SK-N-SH (cell line): ENCODE results near the gene RNF227. TPM values are rescaled to one million over a fixed set of nuclear protein-coding genes. Genes with fewer than 3 reads are reported as not detected.

Source experiments
- CTCF ChIA-PET: fragments of 300-600, 350-600 bp; formaldehyde crosslinking; extraction: SDS; loops from one replicate; lab custom pipeline; 2021; lab: Yijun Ruan, JAX
- POLR2A ChIA-PET: fragments of 350-600 bp; sonication (Branson Sonifier 250); formaldehyde crosslinking; extraction: SDS; loops from one replicate; lab custom pipeline; 2020; ENCODE audit warnings: antibody characterized with exemption, inconsistent platforms; lab: Yijun Ruan, JAX
- DNase-seq: peaks from one replicate; pipeline ENCODE4 v3.0.0; 2012
- H2AFZ ChIP-seq: fragments of 200-600 bp; sonication (generic); 2 replicates; pipeline ENCODE4 v1.8.1; 2016; ENCODE audit warnings: antibody characterized with exemption, mild to moderate bottlenecking, low read depth
- H3F3A ChIP-seq: fragments of 200-600 bp; sonication (generic); replicated peaks from 2 replicates; pipeline ENCODE3; 2016; ENCODE audit warnings: antibody characterized with exemption, mild to moderate bottlenecking; ENCODE audit not compliant: insufficient read depth
- H3K27ac ChIP-seq, 2 experiments: fragments of 200-500 bp in 1 of 2; fragments of 200-600 bp in 1 of 2; sonication (Bioruptor generic) in 1 of 2; sonication (generic), shearing (Covaris generic) in 1 of 2; 2 replicates each; pipeline versions ENCODE4 v1.5.1 to v1.6.1; 2014 to 2016; ENCODE audit warnings: low read depth in 2 of 2, inconsistent platforms in 1 of 2, low read length in 1 of 2, mild to moderate bottlenecking in 1 of 2, mixed read lengths in 1 of 2
- H3K27me3 ChIP-seq: fragments of 200-600 bp; sonication (generic), shearing (Covaris generic); 2 replicates; pipeline ENCODE4 v1.6.1; 2016; ENCODE audit warnings: mixed run types; ENCODE audit not compliant: insufficient read depth
- H3K36me3 ChIP-seq, 2 experiments: fragments of 200-500 bp in 1 of 2; fragments of 200-600 bp in 1 of 2; sonication (Bioruptor generic) in 1 of 2; sonication (generic) in 1 of 2; replicated peaks in 1 of 2; 2 replicates each; pipeline versions ENCODE3 to v1.5.1; 2014 to 2016; ENCODE audit warnings: low read length in 1 of 2, mild to moderate bottlenecking in 1 of 2; ENCODE audit not compliant: insufficient read depth in 2 of 2, control insufficient read depth in 1 of 2
- H3K4me1 ChIP-seq, 2 experiments: fragments of 200-500 bp in 1 of 2; fragments of 200-600 bp in 1 of 2; sonication (Bioruptor generic) in 1 of 2; sonication (generic), shearing (Covaris generic) in 1 of 2; 2 replicates each; pipeline versions ENCODE4 v1.5.1 to v1.6.1; 2014 to 2016; ENCODE audit warnings: low read depth in 1 of 2, low read length in 1 of 2, mixed run types in 1 of 2; ENCODE audit not compliant: insufficient read depth in 2 of 2, control insufficient read depth in 1 of 2
- H3K4me2 ChIP-seq: fragments of 200-600 bp; sonication (generic), shearing (Covaris generic); 2 replicates; pipeline ENCODE4 v1.6.1; 2017; ENCODE audit warnings: mixed run types
- H3K4me3 ChIP-seq, 2 experiments: fragments of 200-500 bp in 1 of 2; fragments of 200-600 bp in 1 of 2; sonication (Bioruptor generic) in 1 of 2; sonication (generic), shearing (Covaris generic) in 1 of 2; 2 replicates each; pipeline versions ENCODE4 v1.5.1 to v1.8.1; 2014 to 2016; ENCODE audit warnings: low read depth in 2 of 2, inconsistent platforms in 1 of 2, low read length in 1 of 2, mild to moderate bottlenecking in 1 of 2, mixed read lengths in 1 of 2, moderate library complexity in 1 of 2
- H3K79me2 ChIP-seq: fragments of 200-600 bp; sonication (generic); 2 replicates; pipeline ENCODE4 v1.8.1; 2017; ENCODE audit warnings: mild to moderate bottlenecking; ENCODE audit not compliant: insufficient read depth
- H3K9ac ChIP-seq: fragments of 200-600 bp; sonication (generic); 2 replicates; pipeline ENCODE4 v1.6.1; 2017; ENCODE audit warnings: mixed run types
- H3K9me2 ChIP-seq: fragments of 200-600 bp; sonication (generic); 2 replicates; pipeline ENCODE4 v1.6.1; 2017; ENCODE audit warnings: mixed run types
- H3K9me3 ChIP-seq: fragments of 200-600 bp; sonication (generic); 2 replicates; pipeline ENCODE4 v1.6.1; 2017; ENCODE audit warnings: mixed run types, mild to moderate bottlenecking, moderate library complexity
- H4K20me1 ChIP-seq: fragments of 200-600 bp; sonication (generic); 2 replicates; pipeline ENCODE4 v1.6.1; 2017; ENCODE audit warnings: mild to moderate bottlenecking, mixed run types; ENCODE audit not compliant: insufficient read depth
- CHD2 ChIP-seq: fragments of 150-350 bp; IDR thresholded peaks from 2 replicates; pipeline ENCODE4 v1.6.1; 2018; ENCODE audit warnings: low read length; ENCODE audit not compliant: partially characterized antibody
- EP300 ChIP-seq, 2 experiments: IDR thresholded peaks; 2 replicates each; pipeline versions ENCODE4 v1.4.0 to v1.6.1; 2012; ENCODE audit warnings: borderline replicate concordance in 1 of 2, low read depth in 1 of 2, low read length in 1 of 2
- FOSL2 ChIP-seq: IDR thresholded peaks from 2 replicates; pipeline ENCODE4 v1.4.0; 2012; ENCODE audit warnings: low read depth, mild to moderate bottlenecking, moderate library complexity, borderline replicate concordance
- FOXJ3 ChIP-seq: sonication (generic); formaldehyde crosslinking; IDR thresholded peaks from 2 replicates; pipeline ENCODE4 v1.5.1; 2020; ENCODE audit warnings: mild to moderate bottlenecking, missing genetic modification reagents
- MXI1 ChIP-seq: IDR thresholded peaks from 2 replicates; pipeline ENCODE4 v1.6.1; 2012; ENCODE audit warnings: mild to moderate bottlenecking, low read depth, low read length, improper control_type of control experiment
- NFIC ChIP-seq: IDR thresholded peaks from 2 replicates; pipeline ENCODE4 v1.4.0; 2012; ENCODE audit warnings: borderline replicate concordance
- NRF1 ChIP-seq: IDR thresholded peaks from 2 replicates; pipeline ENCODE4 v1.6.1; 2012; ENCODE audit warnings: low read depth, mild to moderate bottlenecking, low read length
- POLR2AphosphoS5 ChIP-seq: IDR thresholded peaks from 2 replicates; pipeline ENCODE4 v1.6.1; 2012; ENCODE audit warnings: low read depth, low read length
- SIN3A ChIP-seq: IDR thresholded peaks from 2 replicates; pipeline ENCODE4 v1.6.1; 2012; ENCODE audit warnings: low read depth, mild to moderate bottlenecking, low read length, moderate library complexity, borderline replicate concordance
- SMC3 ChIP-seq: IDR thresholded peaks from 2 replicates; pipeline ENCODE4 v1.6.1; 2012; ENCODE audit warnings: low read depth, low read length, improper control_type of control experiment
- TEAD4 ChIP-seq: IDR thresholded peaks from 2 replicates; pipeline ENCODE4 v1.4.0; 2012; ENCODE audit warnings: mild to moderate bottlenecking, borderline replicate concordance; ENCODE audit not compliant: insufficient read depth
- USF1 ChIP-seq: IDR thresholded peaks from 2 replicates; pipeline ENCODE4 v1.4.0; 2012; ENCODE audit warnings: low read depth, borderline replicate concordance
- YY1 ChIP-seq: IDR thresholded peaks from 2 replicates; pipeline ENCODE4 v1.4.0; 2012; ENCODE audit warnings: low read depth, mild to moderate bottlenecking
- WGBS: methylation state at CpG from one replicate; pipeline ENCODE4 v1.1.6; 2017; ENCODE audit warnings: low lambda C conversion rate; 5-methylcytosine and 5-hydroxymethylcytosine counted together
- polyA plus RNA-seq, 3 experiments: library from polyadenylated mRNA; depleted of rRNA; stranded (reverse); fragments of >200 nt; gene quantifications; 2 replicates each; pipeline ENCODE4 v1.2.3, GENCODE V29; 2012
- TF ChIP-seq, protein P1 (sequence below): IDR thresholded peaks from 2 replicates; pipeline ENCODE4 v1.4.0; 2012; ENCODE audit warnings: low read depth
- TF ChIP-seq, protein P2 (sequence below): IDR thresholded peaks from 2 replicates; pipeline ENCODE4 v1.4.0; 2012; ENCODE audit warnings: low read depth, borderline replicate concordance

RNF227 gene
- polyA plus RNA-seq, 1 of the 3 experiments (the other 2 are of a cell fraction), result 7.4 TPM

GRCh38 chr17:7886227-7887037 is 29.7 kb downstream of the RNF227 start:
- Histone ChIP-seq H3F3A (peaks cover 29% of the 10 kb centered on the region), H3K4me1 (peaks cover 37 to 57% of the 10 kb centered on the region in 2 experiments), H3K9me3 (no peaks in the 10 kb centered on the region), H3K4me2 (peak overlapping the region; percentile 99), H3K27me3 (no peaks in the 10 kb centered on the region), H2AFZ (peak overlapping the region; percentile 27; the same call in 1 of the 2 replicates), H4K20me1 (peaks cover 3% of the 10 kb centered on the region; the same call in 1 of the 2 replicates), H3K9ac (peak overlapping the region; percentile 77), H3K9me2 (no peaks in the 10 kb centered on the region), H3K36me3 (peaks cover 10 to 15% of the 10 kb centered on the region in 2 experiments), H3K4me3 (peak overlapping the region; percentile 76 to 78), H3K79me2 (peaks cover 44% of the 10 kb centered on the region), H3K27ac (peak overlapping the region; percentile 96 to 100)
- ChIA-PET POLR2A (interaction anchor here (0.7 to 1.7 kb wide), 6 partner anchors 9 to 51 kb away, joined by 3 to 5 read pairs (median 3); partner anchors contain the start of genes CNTROB, NAA38 and TRAPPC1), CTCF (interaction anchor here (0.8 to 1.7 kb wide), 4 partner anchors 11 to 52 kb away, joined by 3 to 4 read pairs (median 3); no protein-coding TSS in a partner anchor)
- 2% methylated on average over 28 of the region's 30 CpGs for WGBS
- DNase-seq, result peak; percentile 44
- TF ChIP-seq, protein P1, sequence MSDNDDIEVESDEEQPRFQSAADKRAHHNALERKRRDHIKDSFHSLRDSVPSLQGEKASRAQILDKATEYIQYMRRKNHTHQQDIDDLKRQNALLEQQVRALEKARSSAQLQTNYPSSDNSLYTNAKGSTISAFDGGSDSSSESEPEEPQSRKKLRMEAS, result 0 out of 2 replicates have a peak, but pooled peaks have one; percentile 2
- TF ChIP-seq, protein P2, sequence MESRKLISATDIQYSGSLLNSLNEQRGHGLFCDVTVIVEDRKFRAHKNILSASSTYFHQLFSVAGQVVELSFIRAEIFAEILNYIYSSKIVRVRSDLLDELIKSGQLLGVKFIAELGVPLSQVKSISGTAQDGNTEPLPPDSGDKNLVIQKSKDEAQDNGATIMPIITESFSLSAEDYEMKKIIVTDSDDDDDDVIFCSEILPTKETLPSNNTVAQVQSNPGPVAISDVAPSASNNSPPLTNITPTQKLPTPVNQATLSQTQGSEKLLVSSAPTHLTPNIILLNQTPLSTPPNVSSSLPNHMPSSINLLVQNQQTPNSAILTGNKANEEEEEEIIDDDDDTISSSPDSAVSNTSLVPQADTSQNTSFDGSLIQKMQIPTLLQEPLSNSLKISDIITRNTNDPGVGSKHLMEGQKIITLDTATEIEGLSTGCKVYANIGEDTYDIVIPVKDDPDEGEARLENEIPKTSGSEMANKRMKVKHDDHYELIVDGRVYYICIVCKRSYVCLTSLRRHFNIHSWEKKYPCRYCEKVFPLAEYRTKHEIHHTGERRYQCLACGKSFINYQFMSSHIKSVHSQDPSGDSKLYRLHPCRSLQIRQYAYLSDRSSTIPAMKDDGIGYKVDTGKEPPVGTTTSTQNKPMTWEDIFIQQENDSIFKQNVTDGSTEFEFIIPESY, result no peak

DNA sequence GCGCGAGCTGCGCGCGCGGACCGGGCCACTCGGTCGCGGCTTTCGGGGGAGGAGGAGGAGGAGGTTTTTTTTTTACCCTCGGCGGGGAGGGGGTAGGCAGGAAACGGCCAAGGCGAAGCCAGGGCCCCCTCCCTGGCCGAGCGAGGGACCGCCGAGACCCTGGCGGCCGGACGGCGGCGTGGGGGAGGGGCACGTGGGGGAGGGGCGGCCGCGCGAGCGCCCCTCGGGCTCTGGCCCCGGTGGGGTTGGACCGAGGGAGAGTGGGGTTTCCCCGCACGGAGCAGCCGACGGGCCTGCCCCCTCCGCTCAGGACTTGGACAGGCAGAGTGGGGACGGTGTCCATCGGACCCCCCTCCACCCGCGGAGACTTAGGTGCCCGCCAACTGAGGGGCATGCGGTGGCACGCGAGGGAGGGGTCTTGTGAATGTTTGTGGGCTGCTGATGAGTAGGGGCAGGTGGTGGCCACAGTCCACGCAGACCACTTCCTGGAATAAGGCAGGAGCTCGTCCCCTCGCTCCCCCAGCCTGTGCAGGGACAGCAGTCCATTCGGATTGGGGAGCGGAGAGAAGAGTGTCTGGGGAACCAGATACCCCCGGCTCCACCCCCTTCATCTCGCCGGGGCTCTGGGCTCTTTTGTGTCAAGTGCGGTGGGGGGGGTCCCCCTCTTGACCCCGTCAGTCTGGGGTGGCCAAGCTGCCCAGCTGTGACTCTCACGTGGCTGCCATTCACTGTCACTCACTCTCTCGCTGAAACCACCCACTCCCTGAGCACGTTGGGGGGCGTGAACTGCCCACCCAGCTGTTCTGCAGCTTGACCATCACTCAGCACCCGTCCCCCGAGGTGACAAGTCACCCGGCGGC is 30.5 kb downstream of the RNF227 start:
- DNase-seq, result peak; percentile 80
- Histone ChIP-seq H3K36me3 (peaks cover 10 to 13% of the 10 kb centered on the region in 2 experiments), H3K9ac (peak overlapping the region; percentile 77), H3K9me2 (no peaks in the 10 kb centered on the region), H3K4me3 (peak overlapping the region; percentile 76 to 78), H3F3A (peaks cover 36% of the 10 kb centered on the region), H3K4me1 (peaks cover 37 to 66% of the 10 kb centered on the region in 2 experiments), H4K20me1 (peaks cover 3% of the 10 kb centered on the region; the same call in 1 of the 2 replicates), H3K4me2 (peak overlapping the region; percentile 99), H3K9me3 (no peaks in the 10 kb centered on the region), H2AFZ (no peak overlapping the region), H3K79me2 (peaks cover 44% of the 10 kb centered on the region), H3K27ac (peak overlapping the region; percentile 96 to 100), H3K27me3 (no peaks in the 10 kb centered on the region)
- POLR2A ChIA-PET, result interaction anchor here (0.7 to 1.7 kb wide), 6 partner anchors 10 to 50 kb away, joined by 3 to 5 read pairs (median 3); partner anchors contain the start of genes CNTROB, NAA38 and TRAPPC1
- under 1% methylated on average over 18 of the region's 64 CpGs for WGBS
- CTCF ChIA-PET, result interaction anchor here (0.8 to 1.7 kb wide), 4 partner anchors 12 to 51 kb away, joined by 3 to 4 read pairs (median 3); no protein-coding TSS in a partner anchor
- TF ChIP-seq NRF1 (no peak), YY1 (peak; percentile 31; the same call in 1 of the 2 replicates), SIN3A (peak; percentile 65), POLR2AphosphoS5 (peak; percentile 41), CHD2 (peak; percentile 90), USF1 (peak; percentile 47; the same call in 1 of the 2 replicates), TEAD4 (no peak), EP300 (IDR thresholded peaks at IDR 0.05; ENCODE audit: borderline replicate concordance in 1 of 2, low read depth in 1 of 2, low read length in 1 of 2) (no peak; a peak in 1 of 4 replicates), FOXJ3 (CRISPR knock-in tag) (no peak), MXI1 (peak; percentile 97), SMC3 (no peak), NFIC (no peak), FOSL2 (no peak)
- TF ChIP-seq, protein P1, result peak; percentile 57
- TF ChIP-seq, protein P2, result no peak
